HUES6 (cell line): ENCODE results near the gene RYR1.

Experiments used
- H3K27ac ChIP-seq: 2 replicates; pipeline ENCODE4 v1.7.0; 2013; ENCODE audit warnings: low read depth, mild to moderate bottlenecking, low read length, inconsistent platforms
- H3K27me3 ChIP-seq: 2 replicates; pipeline ENCODE4 v1.6.1; 2013; ENCODE audit warnings: low read length; ENCODE audit not compliant: control insufficient read depth, insufficient read depth
- H3K36me3 ChIP-seq: 2 replicates; pipeline ENCODE4 v1.6.1; 2013; ENCODE audit warnings: low read length; ENCODE audit not compliant: control insufficient read depth, insufficient read depth
- H3K4me1 ChIP-seq: 2 replicates; pipeline ENCODE4 v1.6.1; 2013; ENCODE audit warnings: low read length; ENCODE audit not compliant: control insufficient read depth, insufficient read depth
- H3K4me3 ChIP-seq: 2 replicates; pipeline ENCODE4 v1.5.1; 2013; ENCODE audit warnings: low read depth, low read length
- H3K9ac ChIP-seq: one replicate; pipeline ENCODE4 v1.6.1; 2013; ENCODE audit warnings: mild to moderate bottlenecking, low read length
- H3K9me3 ChIP-seq: 2 replicates; pipeline ENCODE4 v1.6.1; 2013; ENCODE audit warnings: low read depth, low read length; ENCODE audit not compliant: control insufficient read depth, insufficient read depth

RYR1 gene

DNA sequence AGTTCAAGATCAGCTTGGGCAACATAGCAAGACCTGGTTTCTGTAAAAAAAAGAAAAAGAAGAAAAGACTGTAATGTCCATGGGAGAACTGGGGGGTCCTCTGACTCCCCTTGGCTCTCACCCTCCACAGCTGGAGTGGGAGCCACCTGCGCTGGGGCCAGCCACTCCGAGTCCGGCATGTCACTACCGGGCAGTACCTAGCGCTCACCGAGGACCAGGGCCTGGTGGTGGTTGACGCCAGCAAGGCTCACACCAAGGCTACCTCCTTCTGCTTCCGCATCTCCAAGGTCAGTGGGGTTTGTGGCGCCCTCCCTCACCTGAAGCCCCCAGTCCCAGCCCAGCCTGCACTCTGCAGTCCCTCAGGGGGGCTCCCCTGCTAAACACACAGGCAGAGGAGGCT is 14.7 kb downstream of the RYR1 start:
- H3K9ac ChIP-seq, result no peak overlapping the region
- no peaks in the 10 kb centered on the region for H3K9me3 ChIP-seq
- no peaks in the 10 kb centered on the region for H3K4me1 ChIP-seq
- H3K27me3 ChIP-seq, result no peaks in the 10 kb centered on the region
- no peak overlapping the region for H3K27ac ChIP-seq
- H3K4me3 ChIP-seq, result no peak overlapping the region
- H3K36me3 ChIP-seq, result peaks cover 31% of the 10 kb centered on the region

DNA sequence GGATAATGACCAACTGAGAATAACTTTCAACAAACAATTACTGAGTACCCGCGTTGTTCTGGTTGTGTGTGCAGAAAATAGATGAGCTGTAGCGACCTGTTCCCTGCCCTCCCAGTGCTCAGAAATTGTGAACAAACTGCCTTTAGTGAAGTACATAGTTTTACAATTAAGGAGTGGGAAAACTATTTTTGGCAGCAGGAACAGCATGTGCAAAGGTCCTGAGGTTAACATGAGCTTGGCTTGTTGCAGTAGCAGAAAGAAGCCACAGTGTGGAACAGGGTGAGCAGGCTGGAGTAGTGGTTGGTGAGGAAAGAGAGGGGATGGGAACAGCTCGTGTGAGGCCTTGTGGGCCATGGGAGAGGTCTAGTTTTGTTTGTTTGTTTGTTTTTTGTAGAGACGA is 16.0 kb downstream of the RYR1 start:
- H3K27me3 ChIP-seq, result no peaks in the 10 kb centered on the region
- peaks cover 24% of the 10 kb centered on the region; the same call in 1 of the 2 replicates for H3K36me3 ChIP-seq
- no peak overlapping the region for H3K4me3 ChIP-seq
- H3K4me1 ChIP-seq, result no peaks in the 10 kb centered on the region
- H3K9ac ChIP-seq, result no peak overlapping the region
- no peak overlapping the region for H3K27ac ChIP-seq
- no peaks in the 10 kb centered on the region for H3K9me3 ChIP-seq

DNA sequence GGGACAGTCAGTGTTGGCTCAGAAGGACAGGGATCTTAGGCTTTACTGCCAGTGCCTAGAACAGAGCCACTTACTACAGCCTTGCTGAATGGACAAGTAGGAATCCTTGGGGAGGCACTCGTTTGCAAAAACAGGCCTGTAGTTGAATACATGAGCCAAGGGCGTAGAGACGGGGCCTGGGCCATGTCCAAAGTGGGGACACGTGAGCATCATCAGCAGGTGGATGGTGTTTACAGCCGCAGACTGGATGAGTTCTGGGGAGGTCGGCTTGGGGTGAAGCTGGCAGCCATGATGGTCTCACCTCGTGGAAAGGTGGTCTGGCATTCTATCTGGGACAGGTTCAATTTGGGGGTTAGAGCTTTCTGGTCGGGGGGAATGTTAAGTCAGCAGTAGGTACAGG is 17.5 kb downstream of the RYR1 start:
- H3K27ac ChIP-seq, result no peak overlapping the region
- H3K9me3 ChIP-seq, result no peaks in the 10 kb centered on the region
- H3K4me1 ChIP-seq, result no peaks in the 10 kb centered on the region
- no peak overlapping the region for H3K4me3 ChIP-seq
- H3K36me3 ChIP-seq, result peaks cover 22% of the 10 kb centered on the region
- no peaks in the 10 kb centered on the region for H3K27me3 ChIP-seq
- H3K9ac ChIP-seq, result no peak overlapping the region

DNA sequence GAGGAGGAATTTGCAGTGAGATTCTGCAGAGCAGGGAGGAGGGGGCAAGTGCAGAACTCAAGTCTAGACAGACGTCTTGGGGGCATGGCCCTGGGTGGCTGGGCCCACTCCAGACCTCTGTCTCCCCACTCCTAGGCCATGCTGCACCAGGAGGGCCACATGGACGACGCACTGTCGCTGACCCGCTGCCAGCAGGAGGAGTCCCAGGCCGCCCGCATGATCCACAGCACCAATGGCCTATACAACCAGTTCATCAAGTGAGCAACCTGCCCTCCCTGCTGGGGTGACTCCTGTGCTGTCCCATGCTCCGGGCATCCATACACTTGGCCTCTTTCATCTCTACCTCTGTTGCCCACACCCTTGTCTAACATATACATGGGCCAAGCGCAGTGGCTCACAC is 18.1 kb downstream of the RYR1 start:
- Histone ChIP-seq H3K9ac (no peak overlapping the region), H3K9me3 (no peaks in the 10 kb centered on the region), H3K4me1 (no peaks in the 10 kb centered on the region), H3K27me3 (no peaks in the 10 kb centered on the region), H3K4me3 (no peak overlapping the region), H3K27ac (no peak overlapping the region), H3K36me3 (peaks cover 20% of the 10 kb centered on the region)

DNA sequence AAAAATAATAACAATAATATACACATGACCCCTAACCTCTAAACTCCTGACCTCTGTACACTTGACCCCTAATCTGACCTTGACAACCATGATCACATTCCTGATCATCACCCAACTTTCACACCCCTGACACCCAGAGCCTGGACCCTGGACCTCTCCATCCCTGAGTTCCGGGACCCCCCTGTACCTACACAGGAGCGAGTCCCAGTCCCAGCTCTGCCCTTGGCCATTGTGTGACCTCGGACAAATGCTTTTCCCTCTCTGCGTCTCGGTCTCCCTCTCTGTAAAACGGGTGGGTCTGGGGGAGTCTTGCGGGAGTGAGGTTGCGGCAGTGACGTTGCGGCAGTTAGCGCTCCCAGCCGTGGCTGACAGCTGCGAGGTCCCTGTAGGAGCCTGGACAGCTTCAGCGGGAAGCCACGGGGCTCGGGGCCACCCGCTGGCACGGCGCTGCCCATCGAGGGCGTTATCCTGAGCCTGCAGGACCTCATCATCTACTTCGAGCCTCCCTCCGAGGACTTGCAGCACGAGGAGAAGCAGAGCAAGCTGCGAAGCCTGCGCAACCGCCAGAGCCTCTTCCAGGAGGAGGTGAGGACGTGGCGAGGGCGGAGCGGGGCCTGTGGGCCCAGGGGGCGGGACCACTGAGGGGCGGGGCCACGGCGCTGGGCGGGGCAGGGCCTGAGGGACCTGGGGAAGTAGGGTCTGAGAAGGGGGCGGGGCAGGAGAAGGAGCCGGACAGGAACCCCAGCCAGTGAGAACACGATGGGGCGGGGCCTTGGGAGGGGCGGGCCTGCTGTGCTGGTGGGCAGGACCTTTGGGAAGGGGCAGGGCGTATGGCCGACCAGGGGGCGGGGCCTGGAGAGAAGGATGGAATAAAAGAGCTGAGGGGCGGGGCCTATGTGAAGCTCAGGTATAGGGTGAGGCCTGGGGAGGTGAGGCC is 19.2 kb downstream of the RYR1 start:
- H3K36me3 ChIP-seq, result peaks cover 28% of the 10 kb centered on the region
- no peak overlapping the region for H3K9ac ChIP-seq
- no peak overlapping the region for H3K27ac ChIP-seq

DNA sequence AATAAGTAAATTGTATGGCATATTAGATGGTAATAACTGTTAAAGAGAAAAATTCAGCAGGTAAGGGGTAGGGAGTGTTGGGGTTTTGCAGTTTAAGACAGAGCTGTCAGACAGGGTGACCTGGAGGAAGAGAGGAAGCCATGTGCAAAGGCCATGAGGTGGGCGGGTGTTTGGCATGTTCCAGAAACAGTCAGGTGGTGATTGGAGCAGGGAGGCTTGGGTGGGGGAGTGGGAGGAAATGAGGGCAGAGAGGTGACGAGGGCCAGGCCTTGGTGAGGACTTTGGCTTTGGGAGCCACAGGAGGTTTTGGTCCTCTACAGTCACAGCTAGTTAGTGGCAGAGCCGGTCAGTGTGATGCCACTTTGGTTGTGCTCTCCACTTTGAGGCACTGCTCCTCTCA is 20.1 kb downstream of the RYR1 start:
- Histone ChIP-seq H3K4me3 (no peak overlapping the region), H3K9ac (no peak overlapping the region), H3K4me1 (no peaks in the 10 kb centered on the region), H3K27me3 (no peaks in the 10 kb centered on the region), H3K36me3 (peaks cover 27% of the 10 kb centered on the region), H3K27ac (no peak overlapping the region), H3K9me3 (no peaks in the 10 kb centered on the region)

More for the DNA sequence above, 19.2 kb downstream of the RYR1 start:
- H3K9me3 ChIP-seq, result no peaks in the 10 kb centered on the region
- no peak overlapping the region; the same call in 1 of the 2 replicates for H3K4me3 ChIP-seq
- H3K27me3 ChIP-seq, result no peaks in the 10 kb centered on the region
- no peaks in the 10 kb centered on the region for H3K4me1 ChIP-seq

DNA sequence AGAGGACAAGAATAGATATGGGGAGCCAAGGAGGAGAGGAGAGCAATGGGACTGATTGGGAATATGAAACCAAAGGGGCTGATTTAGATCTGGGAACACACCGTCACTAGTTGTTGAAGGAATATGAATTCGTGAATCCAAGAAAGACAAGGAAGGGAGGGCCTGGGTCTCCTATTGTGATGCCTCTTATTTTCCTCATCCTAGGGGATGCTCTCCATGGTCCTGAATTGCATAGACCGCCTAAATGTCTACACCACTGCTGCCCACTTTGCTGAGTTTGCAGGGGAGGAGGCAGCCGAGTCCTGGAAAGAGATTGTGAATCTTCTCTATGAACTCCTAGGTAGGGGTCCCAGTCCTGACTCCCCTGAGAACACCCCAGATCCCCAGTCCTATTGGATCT is 21.5 kb downstream of the RYR1 start:
- no peak overlapping the region for H3K4me3 ChIP-seq
- H3K27me3 ChIP-seq, result no peaks in the 10 kb centered on the region
- H3K9me3 ChIP-seq, result no peaks in the 10 kb centered on the region
- no peak overlapping the region for H3K27ac ChIP-seq
- no peak overlapping the region for H3K9ac ChIP-seq
- H3K4me1 ChIP-seq, result no peaks in the 10 kb centered on the region
- H3K36me3 ChIP-seq, result peaks cover 33% of the 10 kb centered on the region

DNA sequence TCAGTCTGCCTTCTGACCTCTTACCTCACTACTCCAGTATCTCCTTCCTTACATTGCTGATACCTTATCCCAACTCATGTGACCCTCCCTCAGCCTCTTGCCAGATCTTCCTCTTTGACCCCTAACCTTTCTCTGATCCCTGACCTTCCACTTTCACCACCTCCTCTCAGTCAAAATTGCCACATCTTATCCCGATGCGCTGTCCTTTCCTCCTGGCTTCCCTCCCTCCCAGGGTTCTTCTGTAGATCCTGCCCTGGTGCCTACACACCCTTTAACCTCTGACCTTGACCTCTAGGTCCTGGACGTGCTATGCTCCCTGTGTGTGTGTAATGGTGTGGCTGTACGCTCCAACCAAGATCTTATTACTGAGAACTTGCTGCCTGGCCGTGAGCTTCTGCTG is 23.7 kb downstream of the RYR1 start:
- peaks cover 31% of the 10 kb centered on the region for H3K36me3 ChIP-seq
- H3K27ac ChIP-seq, result no peak overlapping the region
- H3K9me3 ChIP-seq, result no peaks in the 10 kb centered on the region
- H3K4me1 ChIP-seq, result no peaks in the 10 kb centered on the region
- no peak overlapping the region for H3K9ac ChIP-seq
- no peaks in the 10 kb centered on the region for H3K27me3 ChIP-seq
- H3K4me3 ChIP-seq, result no peak overlapping the region

DNA sequence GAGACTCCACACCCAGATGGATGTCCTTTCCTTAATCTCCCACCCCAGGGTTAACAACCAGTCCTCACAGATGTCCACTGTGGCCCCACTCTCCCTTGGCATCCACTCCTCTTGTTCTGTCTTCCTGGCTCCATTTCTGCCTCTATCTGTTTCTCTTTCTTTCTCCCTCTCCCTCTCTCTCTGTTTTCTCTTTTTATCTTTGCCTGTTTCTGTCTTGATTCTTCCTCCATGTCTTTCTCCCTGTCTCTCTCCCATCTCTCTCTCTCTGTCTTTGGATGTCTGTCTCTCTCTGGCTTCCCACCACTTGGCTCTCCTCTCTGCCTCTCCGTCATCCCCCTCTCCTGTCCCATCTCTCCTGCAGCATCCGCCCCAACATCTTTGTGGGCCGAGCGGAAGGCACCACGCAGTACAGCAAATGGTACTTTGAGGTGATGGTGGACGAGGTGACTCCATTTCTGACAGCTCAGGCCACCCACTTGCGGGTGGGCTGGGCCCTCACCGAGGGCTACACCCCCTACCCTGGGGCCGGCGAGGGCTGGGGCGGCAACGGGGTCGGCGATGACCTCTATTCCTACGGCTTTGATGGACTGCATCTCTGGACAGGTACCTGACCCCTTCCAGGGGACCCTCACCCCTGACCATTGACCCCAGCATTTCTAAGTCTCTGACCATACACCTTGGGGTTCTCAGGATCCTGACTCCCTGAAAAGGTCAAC is 24.4 kb downstream of the RYR1 start:
- Histone ChIP-seq H3K27ac (no peak overlapping the region), H3K27me3 (no peaks in the 10 kb centered on the region), H3K9me3 (no peaks in the 10 kb centered on the region), H3K4me1 (no peaks in the 10 kb centered on the region), H3K36me3 (peaks cover 34% of the 10 kb centered on the region), H3K9ac (no peak overlapping the region), H3K4me3 (no peak overlapping the region)

DNA sequence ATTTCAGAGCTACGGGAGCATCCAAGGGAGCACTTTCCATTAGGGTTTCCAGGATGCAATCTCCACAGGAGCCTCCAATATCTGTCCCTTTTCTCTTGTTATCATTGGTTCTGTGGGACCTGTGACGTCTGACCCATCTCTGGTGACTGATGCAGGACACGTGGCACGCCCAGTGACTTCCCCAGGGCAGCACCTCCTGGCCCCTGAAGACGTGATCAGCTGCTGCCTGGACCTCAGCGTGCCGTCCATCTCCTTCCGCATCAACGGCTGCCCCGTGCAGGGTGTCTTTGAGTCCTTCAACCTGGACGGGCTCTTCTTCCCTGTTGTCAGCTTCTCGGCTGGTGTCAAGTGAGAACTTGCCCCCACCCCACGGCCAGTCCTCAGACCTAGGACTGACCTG is 25.5 kb downstream of the RYR1 start:
- H3K9me3 ChIP-seq, result no peaks in the 10 kb centered on the region
- H3K4me1 ChIP-seq, result no peaks in the 10 kb centered on the region
- H3K27me3 ChIP-seq, result no peaks in the 10 kb centered on the region
- peaks cover 39% of the 10 kb centered on the region for H3K36me3 ChIP-seq
- H3K4me3 ChIP-seq, result no peak overlapping the region
- no peak overlapping the region for H3K27ac ChIP-seq
- H3K9ac ChIP-seq, result no peak overlapping the region

DNA sequence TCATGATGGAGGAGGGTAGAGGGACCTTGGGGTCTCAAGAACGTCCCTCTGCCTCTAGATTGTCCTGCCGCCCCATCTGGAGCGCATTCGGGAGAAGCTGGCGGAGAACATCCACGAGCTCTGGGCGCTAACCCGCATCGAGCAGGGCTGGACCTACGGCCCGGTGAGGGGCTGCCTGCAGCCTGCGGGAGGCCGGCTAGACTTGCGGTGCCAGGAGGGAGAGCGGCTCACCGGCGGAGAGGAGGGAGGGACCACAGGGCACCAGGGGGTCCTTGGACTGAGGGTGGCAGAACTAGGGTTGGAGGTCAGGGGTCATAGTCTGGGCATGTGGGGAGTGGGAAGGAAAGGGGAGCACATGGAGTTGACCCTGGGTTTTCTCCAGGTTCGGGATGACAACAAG is 29.9 kb downstream of the RYR1 start:
- Histone ChIP-seq H3K4me3 (no peak overlapping the region), H3K27ac (no peak overlapping the region), H3K27me3 (no peaks in the 10 kb centered on the region), H3K9me3 (no peaks in the 10 kb centered on the region), H3K36me3 (peaks cover 47% of the 10 kb centered on the region), H3K9ac (no peak overlapping the region), H3K4me1 (no peaks in the 10 kb centered on the region; the same call in 1 of the 2 replicates)
